Colonic mucosa (tissue), 4 donors: ENCODE results near the gene KCNK7. TPM values are rescaled to one million over a fixed set of nuclear protein-coding genes. Genes with fewer than 3 reads are reported as not detected.
A peak's percentile ranks its signal among the peaks of the same experiment; 100 is the strongest.

Experiments used
- DNase-seq: peaks from one replicate; pipeline ENCODE4 v3.0.0-alpha.2; 2020
- H3K27ac ChIP-seq: fragments of 200-600 bp; one replicate; pipeline ENCODE4 v1.8.0; 2021
- H3K27me3 ChIP-seq: fragments of 200-600 bp; one replicate; pipeline ENCODE4 v1.8.0; 2021
- H3K36me3 ChIP-seq: fragments of 200-600 bp; one replicate; pipeline ENCODE4 v1.8.0; 2021
- H3K4me1 ChIP-seq: fragments of 200-600 bp; one replicate; pipeline ENCODE4 v1.8.0; 2021; ENCODE audit warnings: mild to moderate bottlenecking
- H3K4me3 ChIP-seq: fragments of 200-600 bp; one replicate; pipeline ENCODE4 v1.8.0; 2021
- H3K9ac ChIP-seq, 2 donors: one replicate each; pipeline ENCODE4 v1.7.0; 2013; ENCODE audit warnings: control low read depth in 2 of 2, low read depth in 2 of 2, low read length in 2 of 2
- H3K9me3 ChIP-seq: fragments of 200-600 bp; one replicate; pipeline ENCODE4 v1.8.0; 2021
- CTCF ChIP-seq: fragments of 200-600 bp; IDR thresholded peaks from one replicate; pipeline ENCODE4 v1.8.0; 2022; ENCODE audit warnings: antibody characterized with exemption, mild to moderate bottlenecking
- intact Hi-C: fragments of 100-400 bp; cut with DNase I; formaldehyde crosslinking; loops from one replicate; pipeline ENCODE4 v1.14.1; 2022
- total RNA-seq, 2 donors: library from RNA; stranded (reverse); fragmentation: NEBNext Ultra II Directional in 1 of 2; extraction: Animal tissue kit (Norgen Biotek cat#: 25700) in 1 of 2; gene quantifications; one replicate each; pipeline ENCODE4 v1.2.1, GENCODE V29; 2021
- donor health status: healthy.
- donor health status: DM: no; HTN: no; CAD: no.
- donor health status: DM: no; HTN: no; CAD: no.

The KCNK7 gene
- total RNA-seq, 2 donors from 2014 or later, result 0.40 to 0.69 TPM

- intact Hi-C loops, result no loop called here
- Histone ChIP-seq H3K36me3 (peaks cover 34% of the 10 kb centered on the region), H3K27ac (no peak overlapping the region), H3K27me3 (no peaks in the 10 kb centered on the region), H3K4me3 (no peak overlapping the region), H3K9ac (no peak overlapping the region), H3K9me3 (no peaks in the 10 kb centered on the region), H3K4me1 (no peaks in the 10 kb centered on the region)
- no peak for DNase-seq
- TF ChIP-seq CTCF, result no peak
Measured at GRCh38 chr11:65630215-65630614, 34.6 kb upstream of the KCNK7 start.

GRCh38 chr11:65629579-65629978, 34.0 kb upstream of the KCNK7 start:
- intact Hi-C loops, result loop anchor here (10.0 kb wide), 1 partner anchor 75 kb away; no protein-coding TSS in a partner anchor
- no peak overlapping the region for H3K4me3 ChIP-seq
- no peak overlapping the region for H3K27ac ChIP-seq
- no peaks in the 10 kb centered on the region for H3K9me3 ChIP-seq
- H3K27me3 ChIP-seq, result no peaks in the 10 kb centered on the region
- H3K36me3 ChIP-seq, result peaks cover 28% of the 10 kb centered on the region
- TF ChIP-seq CTCF, result no peak
- no peak overlapping the region for H3K9ac ChIP-seq
- H3K4me1 ChIP-seq, result no peaks in the 10 kb centered on the region
- no peak for DNase-seq

GRCh38 chr11:65627202-65627601, 31.6 kb upstream of the KCNK7 start:
- Histone ChIP-seq H3K4me3 (no peak overlapping the region), H3K27ac (no peak overlapping the region), H3K9ac (no peak overlapping the region), H3K4me1 (no peaks in the 10 kb centered on the region), H3K36me3 (peaks cover 24% of the 10 kb centered on the region), H3K27me3 (no peaks in the 10 kb centered on the region), H3K9me3 (no peaks in the 10 kb centered on the region)
- DNase-seq, result no peak
- intact Hi-C loops, result loop anchor here (10.0 kb wide), 1 partner anchor 78 kb away; no protein-coding TSS in a partner anchor
- TF ChIP-seq CTCF, result no peak

GRCh38 chr11:65625628-65626342, 30.2 kb upstream of the KCNK7 start:
- H3K9me3 ChIP-seq, result no peaks in the 10 kb centered on the region
- H3K36me3 ChIP-seq, result peaks cover 24% of the 10 kb centered on the region
- no peaks in the 10 kb centered on the region for H3K27me3 ChIP-seq
- peak; percentile 73 for TF ChIP-seq CTCF
- no peak overlapping the region for H3K4me3 ChIP-seq
- no peak overlapping the region for H3K27ac ChIP-seq
- intact Hi-C loops, result loop anchor here (10.0 kb wide), 1 partner anchor 79 kb away; no protein-coding TSS in a partner anchor
- DNase-seq, result peak; percentile 66
- H3K4me1 ChIP-seq, result no peaks in the 10 kb centered on the region
- H3K9ac ChIP-seq, result no peak overlapping the region

- H3K36me3 ChIP-seq, result peaks cover 24% of the 10 kb centered on the region
- no peak overlapping the region for H3K4me3 ChIP-seq
- no peak for DNase-seq
- no peaks in the 10 kb centered on the region for H3K27me3 ChIP-seq
- intact Hi-C loops, result loop anchor here (10.0 kb wide), 1 partner anchor 80 kb away; no protein-coding TSS in a partner anchor
- H3K9me3 ChIP-seq, result no peaks in the 10 kb centered on the region
- H3K4me1 ChIP-seq, result no peaks in the 10 kb centered on the region
- H3K27ac ChIP-seq, result no peak overlapping the region
- no peak for TF ChIP-seq CTCF
- H3K9ac ChIP-seq, result no peak overlapping the region
Measured at GRCh38 chr11:65624931-65625627, 29.5 kb upstream of the KCNK7 start.
